ENCODE results near the gene DSCAM. TPM values are rescaled to one million over a fixed set of nuclear protein-coding genes. Genes with fewer than 3 reads are reported as not detected.

DSCAM gene
- total RNA-seq, 4 donors from 2014 or later = 0.04 to 0.06 TPM; not detected in 2

DNA sequence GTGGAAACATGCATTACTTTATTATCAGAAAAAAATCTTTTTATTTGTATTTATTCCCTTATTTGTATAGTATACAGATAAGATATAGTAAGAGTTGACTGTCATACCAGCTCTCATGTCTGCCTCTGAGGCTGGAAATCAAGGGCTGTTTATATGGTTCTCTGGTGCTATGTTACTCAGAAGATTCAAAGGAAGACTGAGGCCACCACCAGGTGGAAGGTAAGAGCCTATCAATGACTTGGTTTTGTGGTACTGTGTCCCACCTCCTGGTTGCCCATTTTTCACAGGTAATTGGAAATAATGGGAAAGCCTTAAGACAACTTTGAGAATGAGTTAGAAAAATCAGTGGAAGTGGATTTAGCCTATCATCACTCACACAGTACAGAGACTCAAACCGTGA, 342.1 kb downstream of the DSCAM start:
- Histone ChIP-seq H3K9me3 (no peaks in the 10 kb centered on the region), H3K4me1 (no peaks in the 10 kb centered on the region), H3K27ac (no peak overlapping the region), H3K27me3 (no peaks in the 10 kb centered on the region), H3K4me3 (no peak overlapping the region), H3K36me3 (no peaks in the 10 kb centered on the region)
- 35 to 47% methylated on average over 1 of the region's 1 CpG for WGBS, 2 donors
- DNase-seq = no peak
- TF ChIP-seq, protein P1, sequence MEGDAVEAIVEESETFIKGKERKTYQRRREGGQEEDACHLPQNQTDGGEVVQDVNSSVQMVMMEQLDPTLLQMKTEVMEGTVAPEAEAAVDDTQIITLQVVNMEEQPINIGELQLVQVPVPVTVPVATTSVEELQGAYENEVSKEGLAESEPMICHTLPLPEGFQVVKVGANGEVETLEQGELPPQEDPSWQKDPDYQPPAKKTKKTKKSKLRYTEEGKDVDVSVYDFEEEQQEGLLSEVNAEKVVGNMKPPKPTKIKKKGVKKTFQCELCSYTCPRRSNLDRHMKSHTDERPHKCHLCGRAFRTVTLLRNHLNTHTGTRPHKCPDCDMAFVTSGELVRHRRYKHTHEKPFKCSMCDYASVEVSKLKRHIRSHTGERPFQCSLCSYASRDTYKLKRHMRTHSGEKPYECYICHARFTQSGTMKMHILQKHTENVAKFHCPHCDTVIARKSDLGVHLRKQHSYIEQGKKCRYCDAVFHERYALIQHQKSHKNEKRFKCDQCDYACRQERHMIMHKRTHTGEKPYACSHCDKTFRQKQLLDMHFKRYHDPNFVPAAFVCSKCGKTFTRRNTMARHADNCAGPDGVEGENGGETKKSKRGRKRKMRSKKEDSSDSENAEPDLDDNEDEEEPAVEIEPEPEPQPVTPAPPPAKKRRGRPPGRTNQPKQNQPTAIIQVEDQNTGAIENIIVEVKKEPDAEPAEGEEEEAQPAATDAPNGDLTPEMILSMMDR (IDR thresholded peaks at IDR 0.05) = no peak
- TF ChIP-seq POLR2A (IDR thresholded peaks at IDR 0.05) = no peak
- intact Hi-C loops (cut with DNase I) = no loop called here

DNA sequence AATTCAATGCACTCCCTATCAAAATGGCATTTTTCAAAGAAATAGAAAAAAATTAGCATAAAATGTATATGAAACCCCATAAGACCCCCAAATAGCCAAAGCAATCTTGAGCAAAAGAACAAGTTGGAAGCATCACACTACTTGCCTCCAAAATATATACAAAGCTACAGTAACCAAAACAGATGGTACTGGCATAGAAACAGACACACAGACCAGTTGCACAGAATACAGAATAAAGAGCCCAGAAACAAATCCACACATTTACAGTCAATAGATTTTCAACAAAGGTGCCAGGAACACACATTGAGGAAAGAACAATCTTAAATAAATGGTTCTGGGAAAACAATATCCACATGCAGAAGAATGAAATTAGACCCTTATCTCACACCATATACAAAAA, 350.8 kb downstream of the DSCAM start:
- Histone ChIP-seq H3K4me1 (no peaks in the 10 kb centered on the region), H3K36me3 (no peaks in the 10 kb centered on the region), H3K9me3 (no peaks in the 10 kb centered on the region), H3K27me3 (no peaks in the 10 kb centered on the region), H3K4me3 (no peak overlapping the region), H3K27ac (no peak overlapping the region)
- DNase-seq = no peak
- intact Hi-C loops (cut with DNase I) = no loop called here
- TF ChIP-seq POLR2A (IDR thresholded peaks at IDR 0.05) = no peak
- TF ChIP-seq, protein P1 (IDR thresholded peaks at IDR 0.05) = no peak

DNA sequence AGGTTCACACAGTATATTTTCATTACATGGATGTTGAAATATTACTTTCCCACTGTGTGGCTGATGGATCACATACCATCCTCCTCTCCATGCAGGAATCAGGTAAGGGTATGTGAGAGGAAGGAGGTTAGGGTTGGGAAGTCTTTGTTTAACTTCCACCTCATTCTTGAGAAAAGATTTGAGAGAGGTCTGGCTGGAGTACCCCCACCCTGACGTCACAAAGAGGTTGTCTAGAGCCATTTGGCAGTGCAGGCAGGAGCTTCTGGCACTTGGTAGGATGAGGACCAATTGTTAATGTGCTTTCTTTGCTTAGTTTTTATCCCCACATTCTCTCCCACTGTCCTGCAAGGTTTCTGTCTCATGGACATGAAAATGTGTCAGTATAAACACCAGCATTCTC, 356.6 kb downstream of the DSCAM start:
- TF ChIP-seq POLR2A (IDR thresholded peaks at IDR 0.05) = no peak
- TF ChIP-seq, protein P1 (IDR thresholded peaks at IDR 0.05) = no peak
- no peak for DNase-seq
- Histone ChIP-seq H3K4me3 (no peak overlapping the region), H3K36me3 (no peaks in the 10 kb centered on the region), H3K27me3 (no peaks in the 10 kb centered on the region), H3K4me1 (no peaks in the 10 kb centered on the region), H3K27ac (no peak overlapping the region), H3K9me3 (no peaks in the 10 kb centered on the region)
- 62 to 71% methylated on average over 1 of the region's 1 CpG for WGBS, 2 donors
- intact Hi-C loops (cut with DNase I) = no loop called here

DNA sequence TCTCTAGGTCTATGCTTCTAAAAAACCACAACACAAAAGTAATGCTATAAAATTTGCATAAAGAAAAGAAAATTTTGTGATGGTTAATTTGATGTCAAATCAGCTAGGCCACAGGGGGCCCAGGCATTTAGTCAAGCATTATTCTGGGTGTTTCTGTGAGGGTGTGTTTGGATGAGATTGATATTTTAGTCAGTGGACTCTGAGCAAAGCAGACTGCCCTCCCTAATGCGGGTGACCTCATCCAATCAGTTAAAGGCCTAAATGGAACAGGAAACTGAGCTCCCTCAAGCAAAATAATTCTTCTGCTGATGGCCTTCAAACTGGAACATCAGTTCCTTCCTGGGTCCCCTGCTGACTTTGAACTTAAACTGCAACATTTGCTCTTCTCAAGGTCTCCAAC, 358.0 kb downstream of the DSCAM start:
- TF ChIP-seq, protein P1 (IDR thresholded peaks at IDR 0.05) = no peak
- TF ChIP-seq POLR2A (IDR thresholded peaks at IDR 0.05) = no peak
- no peak for DNase-seq
- WGBS, 2 donors = 93 to 100% methylated on average over 1 of the region's 1 CpG
- Histone ChIP-seq H3K27me3 (no peaks in the 10 kb centered on the region), H3K9me3 (no peaks in the 10 kb centered on the region), H3K4me1 (no peaks in the 10 kb centered on the region), H3K27ac (no peak overlapping the region), H3K4me3 (no peak overlapping the region), H3K36me3 (no peaks in the 10 kb centered on the region)
- intact Hi-C loops (cut with DNase I) = no loop called here

DNA sequence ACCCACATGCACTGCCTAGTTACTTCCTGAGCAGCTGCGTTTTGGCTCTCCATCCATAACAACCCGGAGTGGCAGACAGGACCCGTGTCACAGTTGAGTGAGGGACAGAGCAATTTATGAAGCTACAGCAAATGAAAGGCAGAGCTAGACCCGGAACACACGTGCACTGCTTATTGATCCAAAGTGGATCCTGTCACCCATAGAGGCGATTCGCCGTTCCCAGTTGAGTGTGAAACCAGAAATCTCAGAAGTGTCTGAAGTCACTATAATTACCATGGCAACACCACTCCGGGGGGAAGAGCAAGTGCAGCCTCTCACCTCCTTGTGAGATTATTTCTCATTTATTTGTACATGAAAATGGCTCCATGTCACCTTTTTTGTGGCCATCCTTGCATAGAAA, 365.2 kb downstream of the DSCAM start:
- Histone ChIP-seq H3K4me1 (no peaks in the 10 kb centered on the region), H3K36me3 (no peaks in the 10 kb centered on the region), H3K4me3 (no peak overlapping the region), H3K9me3 (no peaks in the 10 kb centered on the region), H3K27me3 (no peaks in the 10 kb centered on the region), H3K27ac (no peak overlapping the region)
- WGBS, 2 donors = 85 to 87% methylated on average over 8 to 9 of the region's 9 CpGs
- intact Hi-C loops (cut with DNase I) = no loop called here
- TF ChIP-seq POLR2A (IDR thresholded peaks at IDR 0.05) = no peak
- TF ChIP-seq, protein P1 (IDR thresholded peaks at IDR 0.05) = no peak
- DNase-seq = no peak
